H9 (cell line): ENCODE data around the gene CD84. TPM values are rescaled to one million over a fixed set of nuclear protein-coding genes. Genes with fewer than 3 reads are reported as not detected.
A peak's percentile ranks its signal among the peaks of the same experiment; 100 is the strongest.

Experiments used
- DNase-seq: peaks from one replicate; pipeline ENCODE4 v3.0.0-alpha.2; 2017
- H2AFZ ChIP-seq: one replicate; pipeline ENCODE4 v1.6.1; 2013; ENCODE audit warnings: mild to moderate bottlenecking, low read length, control low read depth, moderate library complexity
- H2AK5ac ChIP-seq: 2 replicates; pipeline ENCODE4 v1.6.1; 2013; ENCODE audit warnings: low read length, control low read depth, mixed read lengths; ENCODE audit not compliant: insufficient read length
- H2BK120ac ChIP-seq: one replicate; pipeline ENCODE4 v1.6.1; 2013; ENCODE audit warnings: low read depth, mild to moderate bottlenecking, low read length, control low read depth, inconsistent platforms; ENCODE audit not compliant: poor library complexity, severe bottlenecking
- H2BK12ac ChIP-seq: 2 replicates; pipeline ENCODE4 v1.6.1; 2013; ENCODE audit warnings: low read length, control low read depth, mixed read lengths, low read depth; ENCODE audit not compliant: insufficient read length
- H2BK15ac ChIP-seq: 2 replicates; pipeline ENCODE4 v1.6.1; 2013; ENCODE audit warnings: low read depth, low read length, control low read depth
- H2BK20ac ChIP-seq: one replicate; pipeline ENCODE4 v1.6.1; 2013; ENCODE audit warnings: low read depth, mild to moderate bottlenecking, low read length, control low read depth, inconsistent platforms; ENCODE audit not compliant: poor library complexity, severe bottlenecking
- H2BK5ac ChIP-seq: 2 replicates; pipeline ENCODE4 v1.6.1; 2013; ENCODE audit warnings: low read length, control low read depth, mixed read lengths; ENCODE audit not compliant: insufficient read length
- H3K14ac ChIP-seq: 2 replicates; pipeline ENCODE4 v1.6.1; 2013; ENCODE audit warnings: low read length, control low read depth; ENCODE audit not compliant: insufficient read depth
- H3K18ac ChIP-seq: 2 replicates; pipeline ENCODE4 v1.6.1; 2013; ENCODE audit warnings: low read depth, mild to moderate bottlenecking, mixed read lengths, low read length, control low read depth; ENCODE audit not compliant: insufficient read length
- H3K23ac ChIP-seq: 2 replicates; pipeline ENCODE4 v1.6.1; 2013; ENCODE audit warnings: low read length, control low read depth, mixed read lengths, low read depth; ENCODE audit not compliant: insufficient read length
- H3K23me2 ChIP-seq: 2 replicates; pipeline ENCODE4 v1.6.1; 2013; ENCODE audit warnings: low read depth, mild to moderate bottlenecking, mixed read lengths, low read length, control low read depth; ENCODE audit not compliant: insufficient read length, poor library complexity, severe bottlenecking
- H3K27ac ChIP-seq: 2 replicates; pipeline ENCODE4 v1.5.1; 2013; ENCODE audit warnings: low read length, control low read depth, mixed read lengths, low read depth; ENCODE audit not compliant: insufficient read length
- H3K27me3 ChIP-seq: 2 replicates; pipeline ENCODE4 v1.6.1; 2013; ENCODE audit warnings: low read length, control low read depth, inconsistent platforms; ENCODE audit not compliant: insufficient read depth
- H3K4ac ChIP-seq: 2 replicates; pipeline ENCODE4 v1.6.1; 2013; ENCODE audit warnings: low read depth, mild to moderate bottlenecking, control low read depth, inconsistent platforms, low read length, moderate library complexity
- H3K4me1 ChIP-seq: 2 replicates; pipeline ENCODE4 v1.6.1; 2013; ENCODE audit warnings: low read length, control low read depth, inconsistent platforms; ENCODE audit not compliant: insufficient read depth
- H3K4me2 ChIP-seq: 2 replicates; pipeline ENCODE4 v1.6.1; 2013; ENCODE audit warnings: low read length, control low read depth, mixed read lengths; ENCODE audit not compliant: insufficient read length, insufficient read depth
- H3K56ac ChIP-seq: 2 replicates; pipeline ENCODE4 v1.6.1; 2013; ENCODE audit warnings: low read depth, mild to moderate bottlenecking, mixed read lengths, low read length, control low read depth; ENCODE audit not compliant: insufficient read length
- H3K79me1 ChIP-seq: 2 replicates; pipeline ENCODE4 v1.6.1; 2013; ENCODE audit warnings: low read depth, mild to moderate bottlenecking, moderate library complexity, low read length, control low read depth, inconsistent platforms; ENCODE audit not compliant: insufficient read depth, poor library complexity, severe bottlenecking
- H3K79me2 ChIP-seq: 2 replicates; pipeline ENCODE4 v1.6.1; 2013; ENCODE audit warnings: low read length, control low read depth, inconsistent platforms; ENCODE audit not compliant: insufficient read depth
- H3K9ac ChIP-seq: 2 replicates; pipeline ENCODE4 v1.6.1; 2013; ENCODE audit warnings: low read length, control low read depth, mixed read lengths; ENCODE audit not compliant: insufficient read length; ENCODE audit errors: extremely low read depth
- H3K9me3 ChIP-seq: one replicate; pipeline ENCODE4 v1.6.1; 2013; ENCODE audit warnings: low read depth, low read length, inconsistent platforms; ENCODE audit not compliant: control insufficient read depth
- H3T11ph ChIP-seq: one replicate; pipeline ENCODE4 v1.6.1; 2013; ENCODE audit warnings: mild to moderate bottlenecking, low read length, control low read depth, inconsistent platforms
- H4K20me1 ChIP-seq: one replicate; pipeline ENCODE4 v1.6.1; 2013; ENCODE audit not compliant: control insufficient read depth, insufficient read length, insufficient read depth
- H4K5ac ChIP-seq: 2 replicates; pipeline ENCODE4 v1.6.1; 2013; ENCODE audit warnings: low read depth, mild to moderate bottlenecking, mixed read lengths, low read length, control low read depth; ENCODE audit not compliant: insufficient read length
- H4K8ac ChIP-seq: replicated peaks from 2 replicates; pipeline ENCODE4 v1.6.1; 2013; ENCODE audit warnings: low read length, control low read depth, mixed read lengths, low read depth; ENCODE audit not compliant: insufficient read length
- H4K91ac ChIP-seq: 2 replicates; pipeline ENCODE4 v1.6.1; 2013; ENCODE audit warnings: low read depth, mild to moderate bottlenecking, moderate library complexity, mixed read lengths, low read length, control low read depth; ENCODE audit not compliant: insufficient read length
- H3K27ac Mint-ChIP-seq, 3 experiments: 2 replicates in 2 of 3; 3 replicates in 1 of 3; pipeline ENCODE4 v1.8.0; 2020 to 2021; ENCODE audit warnings: mixed read lengths in 3 of 3, mild to moderate bottlenecking in 1 of 3, moderate library complexity in 1 of 3
- H3K27me3 Mint-ChIP-seq: 2 replicates; pipeline ENCODE4 v1.8.0; 2021; ENCODE audit warnings: low read depth, mild to moderate bottlenecking, moderate library complexity, mixed read lengths
- H3K36me3 Mint-ChIP-seq, 3 experiments: 2 replicates in 2 of 3; 3 replicates in 1 of 3; pipeline ENCODE4 v1.8.0; 2020 to 2021; ENCODE audit warnings: low read depth in 3 of 3, mixed read lengths in 3 of 3; ENCODE audit not compliant: insufficient read depth in 1 of 3
- H3K4me1 Mint-ChIP-seq, 2 experiments: 2 replicates each; pipeline ENCODE4 v1.8.0; 2020; ENCODE audit warnings: mixed read lengths in 2 of 2
- H3K4me3 Mint-ChIP-seq, 2 experiments: 2 replicates in 1 of 2; 3 replicates in 1 of 2; pipeline ENCODE4 v1.8.0; 2020 to 2021; ENCODE audit warnings: mild to moderate bottlenecking in 2 of 2, mixed read lengths in 2 of 2, moderate library complexity in 1 of 2
- H3K9me3 Mint-ChIP-seq, 2 experiments: 2 replicates in 1 of 2; 3 replicates in 1 of 2; pipeline ENCODE4 v1.8.0; 2020; ENCODE audit warnings: mild to moderate bottlenecking in 2 of 2, mixed read lengths in 2 of 2, moderate library complexity in 1 of 2
- WGBS: extraction: QIAGEN DNeasy Blood & Tissue Kit; methylation state at CpG from one replicate; pipeline ENCODE4 v1.1.7; 2013; ENCODE audit warnings: missing lambda C conversion rate, low lambda C conversion rate, mixed read lengths; ENCODE audit not compliant: insufficient read length; ENCODE audit errors: extremely low coverage; 5-methylcytosine and 5-hydroxymethylcytosine counted together
- total RNA-seq: library from RNA; stranded (reverse); gene quantifications from 2 replicates; pipeline ENCODE4 v1.2.1, GENCODE V29; 2021
- TF ChIP-seq, protein P1 (sequence below): fragments of 200-600 bp; sonication (generic); conservative IDR thresholded peaks from 3 replicates; pipeline ENCODE4 v1.8.0; 2021; ENCODE audit warnings: antibody characterized with exemption, mild to moderate bottlenecking

CD84 gene
- total RNA-seq, 1 experiment from 2014 or later = not detected

DNA sequence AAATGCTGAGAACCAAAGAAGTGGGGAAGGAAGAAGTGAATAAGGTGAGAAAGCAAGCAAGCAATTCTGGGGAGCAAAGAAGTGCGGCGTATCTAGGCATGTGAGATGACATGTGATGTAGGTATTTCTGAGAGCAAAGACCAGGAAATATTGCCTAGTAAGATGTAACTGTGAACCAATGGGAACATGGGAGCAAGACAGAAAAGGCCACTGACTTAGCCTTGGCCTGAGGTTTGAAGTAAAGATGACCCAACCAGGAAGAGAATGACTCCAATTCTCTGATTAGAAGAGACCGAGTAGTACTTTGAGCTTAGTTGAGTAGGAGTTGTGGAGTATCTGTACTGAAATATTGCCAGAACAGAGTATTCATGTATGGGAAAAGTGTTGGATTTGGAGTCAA is 87.3 kb downstream of the CD84 start:
- no peak overlapping the region for H3K56ac ChIP-seq
- no peak overlapping the region for H3K27ac ChIP-seq
- no peaks in the 10 kb centered on the region for H3K9me3 ChIP-seq
- H2BK5ac ChIP-seq = no peak overlapping the region
- no peaks in the 10 kb centered on the region for H3K23me2 ChIP-seq
- no peaks in the 10 kb centered on the region for H3K79me2 ChIP-seq
- H3K4me2 ChIP-seq = no peak overlapping the region
- H3K9me3 Mint-ChIP-seq = no peaks in the 10 kb centered on the region
- no peak overlapping the region for H2AFZ ChIP-seq
- no peak overlapping the region for H2BK20ac ChIP-seq
- no peak overlapping the region for H3K27ac Mint-ChIP-seq
- no peak overlapping the region for H4K8ac ChIP-seq
- H2BK12ac ChIP-seq = no peak overlapping the region
- H3K36me3 Mint-ChIP-seq = no peaks in the 10 kb centered on the region
- no peak overlapping the region for H3K9ac ChIP-seq
- no peak overlapping the region for H2BK15ac ChIP-seq
- H2AK5ac ChIP-seq = no peak overlapping the region
- no peak for DNase-seq
- H3K4ac ChIP-seq = no peak overlapping the region
- no peak overlapping the region for H4K5ac ChIP-seq
- no peak overlapping the region for H3K14ac ChIP-seq
- WGBS = no CpG with 5 or more reads among the region's 3 CpGs
- H2BK120ac ChIP-seq = no peak overlapping the region
- H3K4me1 Mint-ChIP-seq = peaks cover 9 to 15% of the 10 kb centered on the region in 2 experiments
- H4K20me1 ChIP-seq = no peaks in the 10 kb centered on the region
- no peak overlapping the region for H3K23ac ChIP-seq
- no peak overlapping the region for H3K4me3 Mint-ChIP-seq
- peaks cover 2% of the 10 kb centered on the region; the same call in 1 of the 2 replicates for H3K4me1 ChIP-seq
- H3K27me3 Mint-ChIP-seq = no peaks in the 10 kb centered on the region; the same call in 1 of the 2 replicates
- H4K91ac ChIP-seq = no peak overlapping the region
- peak overlapping the region; percentile 54 for H3T11ph ChIP-seq
- TF ChIP-seq, protein P1, sequence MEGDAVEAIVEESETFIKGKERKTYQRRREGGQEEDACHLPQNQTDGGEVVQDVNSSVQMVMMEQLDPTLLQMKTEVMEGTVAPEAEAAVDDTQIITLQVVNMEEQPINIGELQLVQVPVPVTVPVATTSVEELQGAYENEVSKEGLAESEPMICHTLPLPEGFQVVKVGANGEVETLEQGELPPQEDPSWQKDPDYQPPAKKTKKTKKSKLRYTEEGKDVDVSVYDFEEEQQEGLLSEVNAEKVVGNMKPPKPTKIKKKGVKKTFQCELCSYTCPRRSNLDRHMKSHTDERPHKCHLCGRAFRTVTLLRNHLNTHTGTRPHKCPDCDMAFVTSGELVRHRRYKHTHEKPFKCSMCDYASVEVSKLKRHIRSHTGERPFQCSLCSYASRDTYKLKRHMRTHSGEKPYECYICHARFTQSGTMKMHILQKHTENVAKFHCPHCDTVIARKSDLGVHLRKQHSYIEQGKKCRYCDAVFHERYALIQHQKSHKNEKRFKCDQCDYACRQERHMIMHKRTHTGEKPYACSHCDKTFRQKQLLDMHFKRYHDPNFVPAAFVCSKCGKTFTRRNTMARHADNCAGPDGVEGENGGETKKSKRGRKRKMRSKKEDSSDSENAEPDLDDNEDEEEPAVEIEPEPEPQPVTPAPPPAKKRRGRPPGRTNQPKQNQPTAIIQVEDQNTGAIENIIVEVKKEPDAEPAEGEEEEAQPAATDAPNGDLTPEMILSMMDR = no peak
- H3K79me1 ChIP-seq = no peaks in the 10 kb centered on the region
- H3K18ac ChIP-seq = no peak overlapping the region
- no peaks in the 10 kb centered on the region for H3K27me3 ChIP-seq

Other genes starting within 250 kb of the CD84 start
- gene COPA, start 236.2 kb downstream of the CD84 start, total RNA-seq = 118 TPM in 2 replicates
- 67.8 and 69.3 TPM in 2 replicates for gene NCSTN, start 236.1 kb downstream of the CD84 start, total RNA-seq
- gene NHLH1, start 212.4 kb downstream of the CD84 start, total RNA-seq = 1.3 and 1.5 TPM in 2 replicates
- 57.7 and 58.5 TPM in 2 replicates for gene VANGL2, start 178.9 kb downstream of the CD84 start, total RNA-seq
- not detected in 2 replicates for gene SLAMF6, start 56.2 kb downstream of the CD84 start, total RNA-seq
- not detected in 2 replicates for gene SLAMF1, start 67.5 kb upstream of the CD84 start, total RNA-seq
- gene CD48, start 132.3 kb upstream of the CD84 start, total RNA-seq = not detected in 2 replicates
- not detected in 2 replicates for gene SLAMF7, start 159.8 kb upstream of the CD84 start, total RNA-seq
- gene LY9, start 216.7 kb upstream of the CD84 start, total RNA-seq = not detected in 2 replicates